HG02798 (cell line): ENCODE results near the gene IGLL5.
"Not testable (repeated sequence)": the region's sequence is repeated elsewhere in the genome, so short reads cannot be mapped to it uniquely, and the experiment has no call there.

Experiments
- ATAC-seq: cut with Tn5 transposase; IDR thresholded peaks from one replicate; pipeline ENCODE4 v1.9.1; 2021; ENCODE audit warnings: mild to moderate bottlenecking; ENCODE audit not compliant: unreplicated experiment, poor library complexity

IGLL5 gene

GRCh38 chr22:22897947-22898346, 10.3 kb downstream of the IGLL5 start:
- ATAC-seq = no peak

- not testable (repeated sequence) for ATAC-seq
These were observed 10.9 kb downstream of the IGLL5 start for GRCh38 chr22:22898411-22898950.

- not testable (repeated sequence) for ATAC-seq
These were observed 11.9 kb downstream of the IGLL5 start for GRCh38 chr22:22899342-22900080.

- ATAC-seq = not testable (repeated sequence)
These were observed 13.1 kb downstream of the IGLL5 start for GRCh38 chr22:22900527-22901205.

- ATAC-seq = peak; percentile 29
These were observed 14.1 kb downstream of the IGLL5 start for GRCh38 chr22:22901578-22902218.

GRCh38 chr22:22902247-22903001, 14.8 kb downstream of the IGLL5 start:
- peak; percentile 12 for ATAC-seq

GRCh38 chr22:22903355-22903777, 15.8 kb downstream of the IGLL5 start:
- ATAC-seq = no peak

GRCh38 chr22:22903781-22904192, 16.2 kb downstream of the IGLL5 start:
- not testable (repeated sequence) for ATAC-seq

GRCh38 chr22:22904736-22905135, 17.1 kb downstream of the IGLL5 start:
- ATAC-seq = not testable (repeated sequence)

- not testable (repeated sequence) for ATAC-seq
These were observed 18.8 kb downstream of the IGLL5 start for GRCh38 chr22:22906391-22906790.

- no peak for ATAC-seq
These were observed 19.4 kb downstream of the IGLL5 start for GRCh38 chr22:22906907-22907550.

GRCh38 chr22:22907551-22908494, 20.2 kb downstream of the IGLL5 start:
- ATAC-seq = no peak

- no peak for ATAC-seq
These were observed 20.9 kb downstream of the IGLL5 start for GRCh38 chr22:22908495-22908861.

- ATAC-seq = no peak
These were observed 21.5 kb downstream of the IGLL5 start for GRCh38 chr22:22908941-22909604.

- no peak for ATAC-seq
These were observed 22.1 kb downstream of the IGLL5 start for GRCh38 chr22:22909605-22910271.

GRCh38 chr22:22910272-22911240, 22.9 kb downstream of the IGLL5 start:
- no peak for ATAC-seq
